ENCODE measurements around the gene BCAS3. TPM values are rescaled to one million over a fixed set of nuclear protein-coding genes. Genes with fewer than 3 reads are reported as not detected.
A peak's percentile ranks its signal among the peaks of the same experiment; 100 is the strongest.
"Not testable (repeated sequence)": the region's sequence is repeated elsewhere in the genome, so short reads cannot be mapped to it uniquely, and the experiment has no call there.

The BCAS3 gene
- total RNA-seq, 1 donor from 2014 or later, result 9.5 TPM

DNA sequence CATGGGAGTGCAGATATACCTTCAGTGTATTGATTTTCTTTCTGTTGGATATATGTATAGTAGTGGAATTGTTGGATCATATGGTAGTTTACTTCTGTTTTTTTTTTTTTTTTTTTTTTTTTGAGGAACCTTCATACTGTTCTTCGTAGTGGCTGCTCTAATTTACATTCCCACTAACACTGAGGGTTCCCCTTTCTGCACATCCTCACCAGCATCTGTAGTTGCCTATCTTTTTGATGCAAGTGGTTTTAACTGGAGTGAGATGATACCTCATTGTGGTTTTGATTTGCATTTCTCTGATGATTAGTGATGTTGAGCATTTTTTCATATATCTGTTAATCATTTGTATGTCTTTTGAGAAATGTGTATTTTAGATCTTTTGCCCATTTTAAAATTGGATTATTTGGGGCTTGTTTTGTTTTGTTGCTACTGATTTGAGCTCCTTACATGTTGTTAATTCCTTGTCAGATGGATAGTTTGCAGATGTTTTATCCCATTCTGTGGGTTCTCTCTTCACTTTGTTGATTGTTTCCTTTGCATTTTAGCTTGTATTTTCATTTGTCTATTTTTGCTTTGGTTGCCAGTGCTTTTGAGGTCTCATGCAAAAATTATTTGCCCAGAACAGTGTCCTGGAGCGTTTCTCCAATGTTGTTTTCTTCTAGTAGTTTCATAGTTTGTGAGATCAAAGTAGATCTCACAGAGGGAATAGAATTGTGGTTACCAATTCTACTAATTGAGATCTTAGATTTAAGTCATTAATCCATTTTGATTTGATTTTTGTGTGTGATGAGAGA is 25.0 kb upstream of the BCAS3 start:
- no peak overlapping the region for H3K4me3 Mint-ChIP-seq
- DNase-seq, result no peak
- intact Hi-C loops (cut with micrococcal nuclease), result no loop called here
- H3K27ac Mint-ChIP-seq, result no peak overlapping the region
- peaks cover 17% of the 10 kb centered on the region for H3K4me1 Mint-ChIP-seq
- no peaks in the 10 kb centered on the region for H3K9me3 Mint-ChIP-seq
- H3K36me3 Mint-ChIP-seq (ENCODE audit: low read depth), result peaks cover 30% of the 10 kb centered on the region
- no peaks in the 10 kb centered on the region for H3K27me3 Mint-ChIP-seq

DNA sequence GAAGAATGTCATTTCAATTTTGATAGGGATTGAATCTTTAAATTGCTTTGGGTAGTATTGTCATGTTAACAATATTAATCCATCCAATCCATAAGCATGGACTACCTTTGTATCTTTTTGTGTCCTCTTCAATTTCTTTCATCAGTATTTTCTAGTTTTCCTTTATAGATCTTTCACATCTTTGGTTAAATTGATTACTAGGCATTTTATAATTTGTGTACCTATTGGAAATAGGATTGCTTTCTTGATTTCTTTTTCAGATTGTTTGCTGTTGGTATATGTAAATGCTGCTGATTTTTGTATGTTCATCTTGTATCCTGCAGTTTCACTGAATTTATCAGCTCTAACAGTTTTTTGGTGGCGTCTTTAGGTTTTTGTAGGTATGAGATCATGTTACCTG is 24.1 kb upstream of the BCAS3 start:
- Mint-ChIP-seq H3K27me3 (no peaks in the 10 kb centered on the region), H3K27ac (no peak overlapping the region), H3K4me1 (peaks cover 17% of the 10 kb centered on the region), H3K9me3 (no peaks in the 10 kb centered on the region), H3K36me3 (ENCODE audit: low read depth) (peaks cover 25% of the 10 kb centered on the region), H3K4me3 (no peak overlapping the region)
- DNase-seq, result no peak
- intact Hi-C loops (cut with micrococcal nuclease), result no loop called here

DNA sequence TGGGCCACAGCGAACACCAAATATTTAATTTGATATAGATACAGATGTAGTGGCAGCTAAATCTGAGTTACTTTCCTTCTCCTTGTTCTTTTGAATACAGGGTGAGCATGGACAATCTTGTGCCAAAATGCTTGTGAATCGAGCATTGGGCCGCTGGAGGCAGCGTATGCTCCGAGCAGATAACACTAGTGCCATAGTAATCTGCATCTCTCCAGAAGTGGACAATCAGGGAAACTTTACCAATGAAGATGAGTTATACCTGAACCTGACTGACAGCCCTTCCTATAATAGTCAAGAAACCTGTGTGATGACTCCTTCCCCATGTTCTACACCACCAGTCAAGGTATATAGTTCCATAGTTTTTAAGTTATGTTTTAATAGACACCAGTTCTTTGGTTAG is 21.2 kb upstream of the BCAS3 start:
- no peak overlapping the region for H3K27ac Mint-ChIP-seq

DNA sequence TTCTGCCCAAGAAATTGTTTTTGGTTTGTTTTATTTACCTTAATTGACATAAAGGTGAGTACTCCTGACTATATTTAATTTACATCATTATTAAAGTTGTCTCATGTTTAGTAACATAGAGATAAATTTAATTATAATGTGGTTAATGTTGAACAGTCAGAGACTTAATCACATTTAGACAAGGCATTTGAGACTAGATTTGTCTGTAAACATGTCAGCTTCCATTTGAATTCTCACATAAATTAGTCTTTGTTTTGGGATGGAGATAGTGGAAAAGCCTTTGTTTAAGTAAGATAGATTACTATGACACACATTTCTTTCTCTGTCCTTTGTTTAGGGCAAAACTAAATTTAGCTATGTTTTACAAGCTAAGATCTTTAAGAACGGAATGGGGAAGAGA is 18.5 kb upstream of the BCAS3 start:
- no peaks in the 10 kb centered on the region for H3K27me3 Mint-ChIP-seq
- intact Hi-C loops (cut with micrococcal nuclease), result no loop called here
- peaks cover 3% of the 10 kb centered on the region for H3K4me1 Mint-ChIP-seq
- H3K36me3 Mint-ChIP-seq (ENCODE audit: low read depth), result peaks cover 6% of the 10 kb centered on the region
- DNase-seq, result no peak
- H3K9me3 Mint-ChIP-seq, result no peaks in the 10 kb centered on the region
- H3K4me3 Mint-ChIP-seq, result no peak overlapping the region
- no peak overlapping the region for H3K27ac Mint-ChIP-seq

More for the DNA sequence above, 21.2 kb upstream of the BCAS3 start:
- Mint-ChIP-seq H3K27me3 (no peaks in the 10 kb centered on the region), H3K36me3 (ENCODE audit: low read depth) (peaks cover 9% of the 10 kb centered on the region), H3K4me3 (no peak overlapping the region), H3K4me1 (peaks cover 18% of the 10 kb centered on the region), H3K9me3 (no peaks in the 10 kb centered on the region)
- DNase-seq, result no peak
- intact Hi-C loops (cut with micrococcal nuclease), result no loop called here

DNA sequence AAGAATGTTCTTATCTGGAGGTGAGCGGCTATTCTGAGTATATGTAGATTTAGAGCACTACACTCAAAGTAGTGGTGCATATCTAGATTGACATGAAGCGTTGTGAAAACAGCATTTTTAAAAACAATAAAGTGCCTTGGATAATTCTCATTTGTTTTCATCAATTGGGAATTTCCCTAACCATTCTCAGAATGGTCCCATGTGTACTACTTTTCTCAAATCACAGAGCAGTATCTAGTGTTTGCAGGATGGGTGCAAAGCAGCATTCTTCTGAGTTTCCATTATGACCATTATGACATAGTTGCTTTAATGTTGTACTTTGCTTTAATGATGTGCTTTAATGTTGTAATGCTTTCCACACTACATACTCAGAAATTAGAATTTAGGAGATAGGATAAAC is 16.2 kb upstream of the BCAS3 start:
- Mint-ChIP-seq H3K27me3 (no peaks in the 10 kb centered on the region), H3K4me1 (peaks cover 3% of the 10 kb centered on the region), H3K27ac (no peak overlapping the region), H3K36me3 (ENCODE audit: low read depth) (peaks cover 9% of the 10 kb centered on the region), H3K9me3 (no peaks in the 10 kb centered on the region), H3K4me3 (no peak overlapping the region)
- no peak for DNase-seq
- intact Hi-C loops (cut with micrococcal nuclease), result no loop called here

DNA sequence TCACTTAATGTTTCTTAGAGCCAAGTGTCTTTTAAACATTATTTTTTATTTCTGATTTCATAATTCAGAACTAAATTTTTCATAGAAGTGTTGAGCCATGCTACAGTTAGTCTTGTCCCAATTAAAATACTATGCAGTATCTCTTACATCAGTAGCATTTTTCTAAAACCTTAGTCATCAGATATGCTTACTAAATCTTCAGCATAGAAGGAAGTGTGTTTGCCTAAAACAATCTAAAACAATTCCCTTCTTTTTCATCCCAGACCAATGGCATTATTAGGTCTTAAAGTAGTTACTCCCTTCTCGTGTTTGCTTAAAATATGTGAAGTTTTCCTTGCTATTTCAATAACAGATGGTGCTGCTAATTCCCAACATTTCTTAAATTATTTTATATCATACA is 13.6 kb upstream of the BCAS3 start:
- H3K27me3 Mint-ChIP-seq, result no peaks in the 10 kb centered on the region
- H3K4me1 Mint-ChIP-seq, result peaks cover 3% of the 10 kb centered on the region
- no peak overlapping the region for H3K27ac Mint-ChIP-seq
- no peak for DNase-seq
- intact Hi-C loops (cut with micrococcal nuclease), result no loop called here
- no peaks in the 10 kb centered on the region for H3K9me3 Mint-ChIP-seq
- no peak overlapping the region for H3K4me3 Mint-ChIP-seq
- H3K36me3 Mint-ChIP-seq (ENCODE audit: low read depth), result peaks cover 9% of the 10 kb centered on the region

DNA sequence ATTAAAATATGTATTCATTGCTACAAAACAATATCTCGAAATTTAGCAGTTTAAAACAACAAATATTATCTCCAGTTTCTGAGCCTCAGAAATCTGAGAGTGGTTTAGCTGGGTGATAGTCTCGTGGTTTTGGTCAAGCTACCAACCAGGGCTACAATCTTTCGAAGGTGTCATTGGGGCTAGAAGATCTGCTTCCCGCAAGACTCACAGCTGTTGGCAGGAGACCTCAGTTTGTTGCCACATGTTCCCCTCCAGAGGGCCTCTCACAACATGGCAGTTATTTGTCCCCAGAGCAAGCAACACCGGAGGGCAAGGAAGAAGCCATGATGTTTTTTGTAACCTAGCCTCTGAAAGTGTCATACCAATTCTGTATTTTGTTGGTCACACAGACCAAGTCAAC is 12.0 kb upstream of the BCAS3 start:
- H3K27me3 Mint-ChIP-seq, result no peaks in the 10 kb centered on the region
- peaks cover 3% of the 10 kb centered on the region for H3K4me1 Mint-ChIP-seq
- H3K36me3 Mint-ChIP-seq (ENCODE audit: low read depth), result peaks cover 9% of the 10 kb centered on the region
- no peaks in the 10 kb centered on the region for H3K9me3 Mint-ChIP-seq
- no peak for DNase-seq
- H3K27ac Mint-ChIP-seq, result no peak overlapping the region
- H3K4me3 Mint-ChIP-seq, result no peak overlapping the region
- intact Hi-C loops (cut with micrococcal nuclease), result no loop called here

DNA sequence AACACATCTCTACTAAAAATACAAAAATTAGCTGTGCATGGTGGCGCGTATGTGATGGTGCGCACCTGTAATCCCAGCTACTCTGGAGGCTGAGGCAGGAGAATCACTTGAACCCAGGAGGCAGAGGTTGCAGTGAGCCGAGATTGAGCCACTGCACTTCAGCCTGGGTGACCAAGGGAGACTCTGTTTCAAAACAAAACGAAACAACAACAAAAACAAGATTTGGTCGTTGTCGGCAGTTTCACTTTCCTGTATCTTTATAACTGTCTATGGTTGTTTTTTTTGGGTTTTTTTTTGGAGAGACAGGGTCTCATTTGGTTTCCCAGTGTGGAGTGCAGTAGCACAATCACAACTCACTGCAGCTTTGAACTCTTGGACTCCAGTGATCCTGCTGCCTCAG is 8.9 kb upstream of the BCAS3 start:
- H3K4me1 Mint-ChIP-seq; H3K4me3 Mint-ChIP-seq; DNase-seq; H3K27ac Mint-ChIP-seq; H3K9me3 Mint-ChIP-seq; H3K36me3 Mint-ChIP-seq (ENCODE audit: low read depth); H3K27me3 Mint-ChIP-seq; intact Hi-C loops (cut with micrococcal nuclease): not testable (repeated sequence)

DNA sequence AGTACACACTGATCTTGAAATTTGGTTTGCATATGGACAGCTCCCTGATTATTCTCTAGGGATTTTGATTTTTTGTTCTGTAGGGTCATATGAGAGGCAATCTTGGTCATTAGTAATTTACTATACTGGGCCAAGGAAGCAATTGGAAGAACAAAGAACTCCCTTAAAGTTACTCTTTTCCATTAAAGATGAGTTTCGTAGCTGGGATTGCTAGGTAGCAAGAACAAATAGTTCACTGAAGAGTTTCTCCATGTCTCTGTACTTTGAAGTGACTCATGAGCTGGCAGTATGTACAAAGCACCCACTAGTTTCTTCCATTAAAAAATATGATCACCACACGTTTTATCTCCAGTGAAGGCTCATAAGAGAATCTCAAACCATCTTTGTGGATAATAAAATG is 6.2 kb upstream of the BCAS3 start:
- H3K36me3 Mint-ChIP-seq (ENCODE audit: low read depth), result no peaks in the 10 kb centered on the region
- H3K9me3 Mint-ChIP-seq, result no peaks in the 10 kb centered on the region
- intact Hi-C loops (cut with micrococcal nuclease), result no loop called here
- H3K4me1 Mint-ChIP-seq, result no peaks in the 10 kb centered on the region
- H3K27me3 Mint-ChIP-seq, result no peaks in the 10 kb centered on the region
- no peak overlapping the region for H3K4me3 Mint-ChIP-seq
- no peak overlapping the region for H3K27ac Mint-ChIP-seq
- DNase-seq, result no peak

DNA sequence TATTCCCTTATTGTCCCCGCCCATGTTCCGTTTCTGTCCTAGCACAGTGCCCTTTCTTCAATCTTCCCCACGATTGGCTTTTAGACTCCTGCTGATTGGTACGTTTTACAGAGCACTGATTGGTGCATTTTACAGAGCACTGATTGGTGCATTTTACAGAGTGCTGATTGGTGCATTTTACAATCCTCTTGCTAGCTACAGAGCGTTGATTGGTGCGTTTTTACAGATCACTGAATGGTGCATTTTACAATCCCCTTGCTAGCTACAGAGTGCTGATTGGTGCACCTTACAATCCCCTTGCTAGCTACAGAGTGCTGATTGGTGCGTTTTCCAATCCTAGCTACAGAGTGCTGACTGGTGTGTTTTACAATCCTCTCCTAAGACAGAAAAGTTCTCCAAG is 3.0 kb upstream of the BCAS3 start:
- H3K36me3 Mint-ChIP-seq (ENCODE audit: low read depth); intact Hi-C loops (cut with micrococcal nuclease); H3K27ac Mint-ChIP-seq; DNase-seq; H3K9me3 Mint-ChIP-seq; H3K27me3 Mint-ChIP-seq; H3K4me3 Mint-ChIP-seq: not testable (repeated sequence)
- H3K4me1 Mint-ChIP-seq, result peaks cover 19% of the 10 kb centered on the region

DNA sequence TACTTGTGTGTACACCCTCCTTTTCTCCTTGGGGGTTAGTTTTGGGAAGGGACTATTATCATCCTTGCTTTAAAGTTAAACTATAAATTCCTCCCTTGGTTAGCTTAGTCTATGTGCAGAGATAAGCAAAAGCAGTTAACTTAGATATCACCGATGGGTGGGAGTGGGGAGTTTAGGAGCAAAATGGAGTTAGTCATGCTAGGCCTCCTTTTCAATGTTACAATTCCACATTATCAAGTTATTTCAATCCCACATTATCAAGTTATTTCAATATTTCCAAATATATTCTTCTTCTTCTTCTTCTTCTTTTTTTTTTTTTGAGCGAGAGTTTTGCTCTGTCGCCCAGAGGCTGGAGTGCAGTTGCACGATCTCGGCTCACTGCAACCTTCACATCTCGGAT is 1.7 kb upstream of the BCAS3 start:
- H3K27ac Mint-ChIP-seq, result no peak overlapping the region
- H3K4me3 Mint-ChIP-seq, result peak overlapping the region; percentile 47
- no peaks in the 10 kb centered on the region for H3K27me3 Mint-ChIP-seq
- intact Hi-C loops (cut with micrococcal nuclease), result loop anchor here (2.0 kb wide), 1 partner anchor 151 kb away; no protein-coding TSS in a partner anchor
- H3K9me3 Mint-ChIP-seq, result no peaks in the 10 kb centered on the region
- no peak for DNase-seq
- H3K36me3 Mint-ChIP-seq (ENCODE audit: low read depth), result no peaks in the 10 kb centered on the region
- H3K4me1 Mint-ChIP-seq, result peaks cover 19% of the 10 kb centered on the region

DNA sequence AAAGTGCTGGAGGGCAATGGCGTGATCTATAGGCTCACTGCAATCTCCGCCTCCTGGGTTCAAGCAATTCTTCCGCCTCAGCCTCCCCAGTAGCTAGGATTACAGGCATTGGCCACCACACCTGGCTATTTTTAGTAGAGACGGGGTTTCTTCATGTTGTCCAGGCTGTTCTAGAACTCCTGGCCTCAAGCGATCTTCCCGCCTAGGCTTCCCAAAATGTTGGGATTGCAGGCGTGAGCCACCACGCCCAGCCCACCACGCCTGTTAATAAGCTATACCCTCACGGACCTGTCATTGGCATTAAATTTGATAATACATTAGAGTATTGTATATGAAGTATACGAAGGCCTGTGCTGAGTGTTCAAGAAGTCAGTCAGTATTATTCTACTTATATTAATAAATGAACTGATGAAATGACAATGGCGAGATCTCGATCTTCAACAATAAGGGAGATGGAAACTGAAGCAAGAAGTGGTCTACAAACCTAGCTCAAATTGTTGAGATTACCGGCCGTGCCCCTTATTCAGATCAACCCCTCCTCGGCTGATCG is 818 bp upstream of the BCAS3 start:
- Mint-ChIP-seq H3K4me3 (peak overlapping the region; percentile 100), H3K9me3 (no peaks in the 10 kb centered on the region), H3K27ac (peak overlapping the region; percentile 74), H3K27me3 (no peaks in the 10 kb centered on the region), H3K4me1 (peaks cover 19% of the 10 kb centered on the region), H3K36me3 (ENCODE audit: low read depth) (no peaks in the 10 kb centered on the region)
- DNase-seq, result no peak
- intact Hi-C loops (cut with micrococcal nuclease), result loop anchor here (1.0 to 2.0 kb wide), 2 partner anchors 77 to 152 kb away; partner anchors contain the start of gene PPM1D

DNA sequence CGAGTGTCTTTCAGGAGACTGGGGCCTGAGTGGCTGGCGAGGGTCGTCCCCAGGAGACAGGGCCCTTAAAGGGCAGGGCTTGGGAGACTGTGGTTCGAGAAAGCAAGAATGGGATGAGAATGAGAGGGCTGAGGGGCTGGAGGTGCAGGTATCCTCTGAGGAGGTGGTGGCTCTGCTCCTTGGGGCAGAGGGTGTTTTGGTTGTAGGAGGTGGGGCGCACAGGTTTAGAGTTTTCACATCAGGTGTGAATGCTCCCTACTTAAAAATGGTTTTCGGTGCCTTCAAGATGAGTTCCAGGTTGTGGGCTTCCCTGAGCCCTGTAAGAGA is 430 bp downstream of the BCAS3 start:
- peak overlapping the region; percentile 74 for H3K27ac Mint-ChIP-seq
- no peak for DNase-seq
- intact Hi-C loops (cut with micrococcal nuclease), result no loop called here
- no peaks in the 10 kb centered on the region for H3K36me3 Mint-ChIP-seq (ENCODE audit: low read depth)
- no peaks in the 10 kb centered on the region for H3K9me3 Mint-ChIP-seq
- peak overlapping the region; percentile 100 for H3K4me3 Mint-ChIP-seq
- H3K4me1 Mint-ChIP-seq, result peaks cover 19% of the 10 kb centered on the region
- H3K27me3 Mint-ChIP-seq, result no peaks in the 10 kb centered on the region

DNA sequence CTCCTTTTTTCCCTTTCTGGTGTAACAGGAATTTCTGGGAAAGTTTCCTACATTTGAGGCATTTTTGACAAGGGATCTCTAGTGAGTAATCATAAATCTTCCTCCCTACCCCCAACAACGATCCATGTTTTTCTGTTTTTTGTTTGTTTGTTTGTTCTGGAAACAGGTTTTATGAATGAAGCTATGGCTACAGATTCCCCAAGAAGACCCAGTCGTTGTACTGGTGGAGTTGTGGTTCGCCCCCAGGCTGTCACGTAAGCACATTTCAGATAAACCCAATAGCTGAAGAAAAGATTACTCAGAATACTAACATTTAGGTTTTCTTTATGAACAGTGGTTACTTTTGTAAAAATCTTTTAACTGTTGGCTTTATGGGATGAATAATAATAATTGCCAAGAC is 1.6 kb downstream of the BCAS3 start:
- no peaks in the 10 kb centered on the region for H3K36me3 Mint-ChIP-seq (ENCODE audit: low read depth)
- H3K4me3 Mint-ChIP-seq, result peak overlapping the region; percentile 53
- H3K4me1 Mint-ChIP-seq, result peaks cover 19% of the 10 kb centered on the region
- DNase-seq, result no peak
- no peak overlapping the region for H3K27ac Mint-ChIP-seq
- H3K9me3 Mint-ChIP-seq, result no peaks in the 10 kb centered on the region
- intact Hi-C loops (cut with micrococcal nuclease), result no loop called here
- H3K27me3 Mint-ChIP-seq, result no peaks in the 10 kb centered on the region

DNA sequence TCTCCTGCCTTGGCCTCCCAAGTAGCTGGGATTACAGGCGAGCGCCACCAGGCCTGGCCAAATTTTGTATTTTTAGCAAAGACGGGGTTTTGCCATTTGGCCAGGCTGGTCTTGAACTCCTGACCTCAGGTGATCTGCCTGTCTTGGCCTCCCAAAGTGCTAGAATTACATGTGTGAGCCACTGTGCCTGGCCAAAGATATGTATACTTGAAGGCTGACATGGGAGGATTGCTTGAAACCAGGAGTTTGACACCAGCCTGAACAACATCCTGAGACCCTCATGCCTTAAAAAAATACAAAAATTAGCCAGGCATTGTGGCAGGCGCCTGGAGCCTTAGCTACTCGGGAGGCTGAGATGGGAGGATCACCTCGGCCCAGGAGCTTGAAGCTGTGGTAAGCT is 3.1 kb downstream of the BCAS3 start:
- H3K36me3 Mint-ChIP-seq (ENCODE audit: low read depth), result peaks cover 5% of the 10 kb centered on the region
- H3K27me3 Mint-ChIP-seq, result no peaks in the 10 kb centered on the region
- no peak for DNase-seq
- H3K4me3 Mint-ChIP-seq, result no peak overlapping the region
- H3K27ac Mint-ChIP-seq, result no peak overlapping the region
- intact Hi-C loops (cut with micrococcal nuclease), result no loop called here
- no peaks in the 10 kb centered on the region for H3K9me3 Mint-ChIP-seq
- peaks cover 19% of the 10 kb centered on the region for H3K4me1 Mint-ChIP-seq
